Neural progenitor cell (in vitro differentiated cells): ENCODE measurements around the gene NAPSA. TPM values are rescaled to one million over a fixed set of nuclear protein-coding genes. Genes with fewer than 3 reads are reported as not detected.

Experiments used
- DNase-seq: peaks from one replicate; pipeline ENCODE4 v3.0.0-alpha.2; 2016; ENCODE audit warnings: low spot score
- H2AFZ ChIP-seq: fragments of 200-600 bp; sonication (generic); replicated peaks from 2 replicates; pipeline ENCODE4 v1.6.1; 2016; ENCODE audit warnings: antibody characterized with exemption
- H3F3A ChIP-seq: fragments of 200-600 bp; sonication (generic); 2 replicates; pipeline ENCODE4 v1.6.1; 2016; ENCODE audit warnings: antibody characterized with exemption, low read depth
- H3K27ac ChIP-seq: fragments of 200-600 bp; sonication (generic); 2 replicates; pipeline ENCODE4 v1.5.1; 2016; ENCODE audit warnings: mild to moderate bottlenecking
- H3K27me3 ChIP-seq: fragments of 200-600 bp; sonication (generic); 2 replicates; pipeline ENCODE4 v1.6.1; 2016; ENCODE audit warnings: mild to moderate bottlenecking, moderate library complexity
- H3K36me3 ChIP-seq: fragments of 200-600 bp; sonication (generic); 2 replicates; pipeline ENCODE4 v1.5.1; 2016
- H3K4me1 ChIP-seq: fragments of 200-600 bp; sonication (generic); 2 replicates; pipeline ENCODE4 v1.6.1; 2016; ENCODE audit warnings: mixed run types
- H3K4me2 ChIP-seq: fragments of 200-600 bp; sonication (generic); 2 replicates; pipeline ENCODE4 v1.6.1; 2016
- H3K4me3 ChIP-seq: fragments of 200-600 bp; sonication (generic); 2 replicates; pipeline ENCODE4 v1.5.1; 2016
- H3K79me2 ChIP-seq: fragments of 200-600 bp; sonication (generic); 2 replicates; pipeline ENCODE4 v1.6.1; 2016; ENCODE audit warnings: low read depth
- H3K9ac ChIP-seq: fragments of 200-600 bp; sonication (generic); 2 replicates; pipeline ENCODE4 v1.6.1; 2016
- H3K9me3 ChIP-seq: fragments of 200-600 bp; sonication (generic); 2 replicates; pipeline ENCODE4 v1.5.1; 2016; ENCODE audit warnings: low read depth
- H4K20me1 ChIP-seq: fragments of 200-600 bp; sonication (generic); 2 replicates; pipeline ENCODE4 v1.6.1; 2016; ENCODE audit warnings: low read depth
- H3K27ac Mint-ChIP-seq: 3 replicates; pipeline ENCODE4 v1.8.0; 2021; ENCODE audit warnings: mixed read lengths
- H3K27me3 Mint-ChIP-seq: 2 replicates; pipeline ENCODE4 v1.8.0; 2022; ENCODE audit warnings: low read depth, mild to moderate bottlenecking, inconsistent platforms, moderate library complexity, mixed read lengths; ENCODE audit not compliant: insufficient read depth
- H3K36me3 Mint-ChIP-seq: 3 replicates; pipeline ENCODE4 v1.8.0; 2021; ENCODE audit warnings: mixed read lengths
- H3K4me1 Mint-ChIP-seq: 3 replicates; pipeline ENCODE4 v1.8.0; 2021; ENCODE audit warnings: mixed read lengths
- H3K4me3 Mint-ChIP-seq: 3 replicates; pipeline ENCODE4 v1.8.0; 2021; ENCODE audit warnings: mild to moderate bottlenecking, moderate library complexity, mixed read lengths
- H3K9me3 Mint-ChIP-seq: 3 replicates; pipeline ENCODE4 v1.8.0; 2020; ENCODE audit warnings: mixed read lengths
- EZH2 ChIP-seq: fragments of 200-600 bp; sonication (generic); IDR thresholded peaks from 2 replicates; pipeline ENCODE4 v1.6.1; 2017; ENCODE audit warnings: antibody characterized with exemption, mild to moderate bottlenecking, moderate library complexity
- EZH2phosphoT487 ChIP-seq: fragments of 200-600 bp; sonication (generic); IDR thresholded peaks from 2 replicates; pipeline ENCODE4 v1.6.1; 2017; ENCODE audit warnings: antibody characterized with exemption
- total RNA-seq: library from RNA; depleted of rRNA; stranded (reverse); fragments of >200 nt; gene quantifications from 2 replicates; pipeline ENCODE4 v1.2.3, GENCODE V29; 2015; ENCODE audit warnings: low replicate concordance
- TF ChIP-seq, protein P1 (sequence below): fragments of 200-600 bp; sonication (generic); IDR thresholded peaks from 2 replicates; pipeline ENCODE4 v1.5.1; 2017; ENCODE audit warnings: antibody characterized with exemption, mild to moderate bottlenecking

The NAPSA gene
- total RNA-seq, 1 donor from 2014 or later, result 0.11 TPM

DNA sequence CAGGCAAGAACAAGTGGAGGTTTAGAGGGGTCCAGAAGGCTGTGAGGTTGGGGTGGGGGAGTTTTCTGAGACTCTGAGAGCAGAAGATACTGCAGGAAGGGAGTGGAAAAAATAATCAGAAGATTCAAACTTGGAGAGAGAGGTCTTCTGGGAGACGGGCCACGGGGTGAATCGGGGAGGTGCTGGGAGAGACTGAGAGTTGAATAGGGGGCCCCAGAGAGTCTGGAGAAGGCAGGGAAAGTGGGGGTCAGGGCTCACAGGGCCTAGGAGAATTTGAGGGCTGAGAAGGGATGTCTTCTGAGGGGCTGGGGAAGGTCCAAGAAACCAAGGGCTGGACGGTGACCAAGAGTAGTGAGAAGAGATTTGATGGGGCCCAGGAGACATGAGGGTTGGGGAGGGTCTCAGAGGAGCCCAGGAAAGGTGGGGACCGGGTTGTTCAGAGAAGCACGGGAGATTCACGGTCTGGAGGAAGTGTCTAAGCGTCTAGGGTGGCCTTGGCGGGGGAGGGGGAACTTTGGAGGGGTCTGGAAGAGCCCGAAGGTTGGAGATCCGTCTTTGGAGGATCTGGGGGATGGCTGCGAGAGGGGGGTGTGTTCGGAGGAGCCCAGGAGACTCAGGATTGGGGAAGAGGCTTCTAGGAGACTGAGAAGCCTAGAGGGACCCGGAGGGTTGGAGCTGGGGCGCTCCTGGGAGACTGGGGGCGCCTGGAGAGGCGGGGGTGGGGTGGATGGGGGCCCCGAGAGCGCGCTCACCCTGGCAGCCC lies 37.8 kb downstream of the NAPSA start:
- no peak for DNase-seq

DNA sequence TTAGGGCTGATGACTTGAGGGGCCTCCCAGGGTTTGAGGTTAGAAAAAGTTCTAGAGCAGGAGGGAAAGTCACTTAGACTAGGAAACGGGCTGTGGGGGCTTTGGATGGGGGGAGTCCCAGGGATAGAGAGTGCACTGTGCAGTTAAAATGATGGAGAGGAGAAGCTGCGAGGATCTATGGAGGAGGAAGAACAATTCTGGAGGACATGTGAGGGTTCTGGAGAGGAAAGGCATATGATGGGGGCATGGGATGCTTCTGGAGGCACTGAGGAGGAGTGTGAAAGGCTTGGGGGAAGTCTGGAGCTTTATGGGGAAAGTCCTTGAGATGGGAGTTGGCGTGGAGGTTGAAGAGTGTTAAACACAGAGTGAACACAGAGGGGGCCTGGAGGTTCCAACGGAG lies 38.4 kb downstream of the NAPSA start:
- H3K9me3 ChIP-seq, result no peaks in the 10 kb centered on the region
- Mint-ChIP-seq H3K9me3 (no peaks in the 10 kb centered on the region), H3K4me1 (peaks cover 46% of the 10 kb centered on the region), H3K4me3 (peak overlapping the region; percentile 79), H3K36me3 (no peaks in the 10 kb centered on the region), H3K27ac (no peak overlapping the region), H3K27me3 (peaks cover 35% of the 10 kb centered on the region)
- no peak for DNase-seq
- peaks cover 25% of the 10 kb centered on the region for H3F3A ChIP-seq
- H3K9ac ChIP-seq, result no peak overlapping the region
- peaks cover 9% of the 10 kb centered on the region for H3K4me1 ChIP-seq
- no peak overlapping the region for H3K27ac ChIP-seq
- peaks cover 47% of the 10 kb centered on the region for H4K20me1 ChIP-seq
- peak overlapping the region; percentile 72 for H3K4me2 ChIP-seq
- no peaks in the 10 kb centered on the region for H3K36me3 ChIP-seq
- H3K4me3 ChIP-seq, result no peak overlapping the region
- H3K79me2 ChIP-seq, result peaks cover 10% of the 10 kb centered on the region
- TF ChIP-seq EZH2phosphoT487 (no peak), EZH2 (no peak)
- TF ChIP-seq, protein P1, sequence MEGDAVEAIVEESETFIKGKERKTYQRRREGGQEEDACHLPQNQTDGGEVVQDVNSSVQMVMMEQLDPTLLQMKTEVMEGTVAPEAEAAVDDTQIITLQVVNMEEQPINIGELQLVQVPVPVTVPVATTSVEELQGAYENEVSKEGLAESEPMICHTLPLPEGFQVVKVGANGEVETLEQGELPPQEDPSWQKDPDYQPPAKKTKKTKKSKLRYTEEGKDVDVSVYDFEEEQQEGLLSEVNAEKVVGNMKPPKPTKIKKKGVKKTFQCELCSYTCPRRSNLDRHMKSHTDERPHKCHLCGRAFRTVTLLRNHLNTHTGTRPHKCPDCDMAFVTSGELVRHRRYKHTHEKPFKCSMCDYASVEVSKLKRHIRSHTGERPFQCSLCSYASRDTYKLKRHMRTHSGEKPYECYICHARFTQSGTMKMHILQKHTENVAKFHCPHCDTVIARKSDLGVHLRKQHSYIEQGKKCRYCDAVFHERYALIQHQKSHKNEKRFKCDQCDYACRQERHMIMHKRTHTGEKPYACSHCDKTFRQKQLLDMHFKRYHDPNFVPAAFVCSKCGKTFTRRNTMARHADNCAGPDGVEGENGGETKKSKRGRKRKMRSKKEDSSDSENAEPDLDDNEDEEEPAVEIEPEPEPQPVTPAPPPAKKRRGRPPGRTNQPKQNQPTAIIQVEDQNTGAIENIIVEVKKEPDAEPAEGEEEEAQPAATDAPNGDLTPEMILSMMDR, result no peak
- H2AFZ ChIP-seq, result no peak overlapping the region
- peaks cover 29% of the 10 kb centered on the region for H3K27me3 ChIP-seq

More for the DNA sequence above, 37.8 kb downstream of the NAPSA start:
- Histone ChIP-seq H3K4me2 (no peak overlapping the region), H3K4me3 (no peak overlapping the region), H3K36me3 (no peaks in the 10 kb centered on the region), H3K9ac (no peak overlapping the region), H2AFZ (no peak overlapping the region), H3F3A (peaks cover 32% of the 10 kb centered on the region), H4K20me1 (peaks cover 48% of the 10 kb centered on the region), H3K79me2 (peaks cover 16% of the 10 kb centered on the region), H3K4me1 (peaks cover 13% of the 10 kb centered on the region), H3K27ac (no peak overlapping the region), H3K27me3 (peaks cover 29% of the 10 kb centered on the region), H3K9me3 (no peaks in the 10 kb centered on the region)
- no peaks in the 10 kb centered on the region for H3K9me3 Mint-ChIP-seq
- peaks cover 52% of the 10 kb centered on the region for H3K4me1 Mint-ChIP-seq
- H3K4me3 Mint-ChIP-seq, result peak overlapping the region; percentile 79
- TF ChIP-seq, protein P1, result no peak
- TF ChIP-seq EZH2 (no peak), EZH2phosphoT487 (no peak)
- H3K27me3 Mint-ChIP-seq, result peaks cover 37% of the 10 kb centered on the region
- H3K36me3 Mint-ChIP-seq, result no peaks in the 10 kb centered on the region
- no peak overlapping the region for H3K27ac Mint-ChIP-seq

DNA sequence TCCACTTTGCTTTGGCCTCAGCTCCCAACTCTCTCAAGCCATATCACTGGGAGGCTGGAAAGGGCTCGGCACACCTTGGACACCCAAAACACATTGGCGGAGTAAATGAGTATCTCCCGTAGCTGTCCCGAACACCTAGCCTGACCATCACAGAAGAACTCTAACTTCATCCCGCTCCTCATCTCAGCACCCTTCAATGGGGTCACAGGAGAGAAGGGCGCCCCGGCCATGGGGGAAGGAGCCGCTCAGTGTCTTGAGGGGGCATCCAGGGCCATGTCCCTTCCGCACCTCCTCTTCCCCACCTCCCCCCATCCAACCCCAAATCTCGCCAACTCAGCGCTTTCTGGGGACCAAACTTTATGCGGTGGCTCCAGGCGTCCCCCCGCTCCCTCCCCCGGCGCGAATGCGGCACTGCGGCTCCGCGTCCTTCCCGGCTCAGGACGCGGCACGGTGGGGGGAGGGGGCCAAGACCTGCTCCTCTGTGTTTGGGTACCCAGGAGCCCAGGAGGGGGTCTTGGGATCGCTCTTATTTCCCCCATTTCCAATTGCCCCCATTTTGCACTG lies 39.3 kb downstream of the NAPSA start:
- H3K27me3 Mint-ChIP-seq, result peaks cover 35% of the 10 kb centered on the region
- no peak overlapping the region for H3K27ac Mint-ChIP-seq
- DNase-seq, result no peak
- H3K4me3 Mint-ChIP-seq, result peak overlapping the region; percentile 79
- Histone ChIP-seq H3F3A (peaks cover 25% of the 10 kb centered on the region), H3K36me3 (no peaks in the 10 kb centered on the region), H3K79me2 (peaks cover 2% of the 10 kb centered on the region), H3K27ac (no peak overlapping the region), H2AFZ (no peak overlapping the region), H3K27me3 (peaks cover 29% of the 10 kb centered on the region), H3K9me3 (no peaks in the 10 kb centered on the region), H3K4me3 (peak overlapping the region; percentile 36), H3K9ac (no peak overlapping the region), H4K20me1 (peaks cover 38% of the 10 kb centered on the region), H3K4me2 (peak overlapping the region; percentile 72), H3K4me1 (peaks cover 3% of the 10 kb centered on the region)
- no peaks in the 10 kb centered on the region for H3K9me3 Mint-ChIP-seq
- no peaks in the 10 kb centered on the region for H3K36me3 Mint-ChIP-seq
- peaks cover 40% of the 10 kb centered on the region for H3K4me1 Mint-ChIP-seq
- TF ChIP-seq EZH2phosphoT487 (no peak), EZH2 (peak; percentile 34)
- TF ChIP-seq, protein P1, result no peak
